Mucosa of gallbladder (tissue), 1 donor: Measurements from ENCODE around the gene STAB2. TPM values are rescaled to one million over a fixed set of nuclear protein-coding genes. Genes with fewer than 3 reads are reported as not detected.

Experiments
- DNase-seq: peaks from one replicate; pipeline ENCODE4 v3.0.0-alpha.2; 2020; ENCODE audit warnings: low spot score
- total RNA-seq: library from RNA; stranded (reverse); gene quantifications from one replicate; pipeline ENCODE4 v1.2.1, GENCODE V29; 2021
- donor health status: DM: no; HTN: no; CAD: no.

The STAB2 gene
- 1.4 TPM for total RNA-seq

GRCh38 chr12:103586791-103587370 lies at the start of gene STAB2:
Gene STAB2 (plus strand): TSS chr12:103587273. CDS start chr12:103587477, 204 bp downstream.
- DNase-seq: no peak

- no peak for DNase-seq
Measured at GRCh38 chr12:103538397-103538796, 48.7 kb upstream of the STAB2 start.

- no peak for DNase-seq
Measured at GRCh38 chr12:103540319-103540718, 46.8 kb upstream of the STAB2 start.

GRCh38 chr12:103542078-103542477 lies 45.0 kb upstream of the STAB2 start:
- no peak for DNase-seq

- no peak for DNase-seq
Measured at GRCh38 chr12:103546959-103547358, 40.1 kb upstream of the STAB2 start.

GRCh38 chr12:103547376-103547775 lies 39.7 kb upstream of the STAB2 start:
- no peak for DNase-seq

- DNase-seq: no peak
Measured at GRCh38 chr12:103547929-103548328, 39.1 kb upstream of the STAB2 start.

- DNase-seq: peak; percentile 69
Measured at GRCh38 chr12:103548622-103549601, 38.2 kb upstream of the STAB2 start.

GRCh38 chr12:103556890-103557627 lies 30.0 kb upstream of the STAB2 start:
- DNase-seq: no peak

- DNase-seq: no peak
Measured at GRCh38 chr12:103557628-103558010, 29.5 kb upstream of the STAB2 start.

- DNase-seq: no peak
Measured at GRCh38 chr12:103558879-103559278, 28.2 kb upstream of the STAB2 start.

- DNase-seq: no peak
Measured at GRCh38 chr12:103560604-103561101, 26.4 kb upstream of the STAB2 start.

GRCh38 chr12:103561174-103561573 lies 25.9 kb upstream of the STAB2 start:
- no peak for DNase-seq

- DNase-seq: no peak
Measured at GRCh38 chr12:103566398-103566797, 20.7 kb upstream of the STAB2 start.

GRCh38 chr12:103569278-103569677 lies 17.8 kb upstream of the STAB2 start:
- no peak for DNase-seq

- DNase-seq: peak; percentile 16
Measured at GRCh38 chr12:103571286-103571685, 15.8 kb upstream of the STAB2 start.

GRCh38 chr12:103572312-103573045 lies 14.6 kb upstream of the STAB2 start:
- no peak for DNase-seq

GRCh38 chr12:103573185-103573584 lies 13.9 kb upstream of the STAB2 start:
- no peak for DNase-seq

GRCh38 chr12:103578926-103579325 lies 8.1 kb upstream of the STAB2 start:
- DNase-seq: no peak

- DNase-seq: no peak
Measured at GRCh38 chr12:103580026-103580425, 7.0 kb upstream of the STAB2 start.

- DNase-seq: no peak
Measured at GRCh38 chr12:103583008-103583407, 4.1 kb upstream of the STAB2 start.
